Myocyte (in vitro differentiated cells): ENCODE data around the gene ZNHIT2. TPM values are rescaled to one million over a fixed set of nuclear protein-coding genes. Genes with fewer than 3 reads are reported as not detected.
"Not testable (repeated sequence)": the region's sequence is repeated elsewhere in the genome, so short reads cannot be mapped to it uniquely, and the experiment has no call there.

Source experiments
- DNase-seq: peaks from one replicate; pipeline ENCODE4 v3.0.0-alpha.2; 2012; ENCODE audit warnings: low read depth
- total RNA-seq: library from RNA; depleted of rRNA; stranded (reverse); fragments of >200 nt; gene quantifications from 2 replicates; pipeline ENCODE4 v1.2.3, GENCODE V29; 2014

Gene ZNHIT2
- total RNA-seq, 1 donor from 2014 or later = 13.4 TPM

DNA sequence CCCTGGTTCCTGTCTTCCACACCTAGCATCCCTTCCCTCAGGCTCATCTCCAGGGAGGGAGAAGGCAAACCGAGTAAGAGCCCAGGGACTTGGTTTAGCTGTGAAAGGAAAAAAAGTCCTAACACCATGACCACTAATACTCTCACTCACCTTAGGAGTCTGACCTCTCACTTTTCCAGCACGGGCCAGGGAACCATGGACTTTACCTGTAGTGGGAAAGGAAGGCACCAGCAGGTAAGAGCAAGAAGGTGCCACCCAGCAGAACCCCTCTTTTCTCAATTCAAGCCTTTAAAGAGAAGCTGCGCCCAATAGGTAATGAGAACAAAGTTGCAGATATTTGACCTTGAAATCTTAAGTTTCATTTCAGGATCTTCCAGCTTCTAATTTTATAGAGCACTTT is 3.3 kb upstream of the ZNHIT2 start:
- DNase-seq = no peak

DNA sequence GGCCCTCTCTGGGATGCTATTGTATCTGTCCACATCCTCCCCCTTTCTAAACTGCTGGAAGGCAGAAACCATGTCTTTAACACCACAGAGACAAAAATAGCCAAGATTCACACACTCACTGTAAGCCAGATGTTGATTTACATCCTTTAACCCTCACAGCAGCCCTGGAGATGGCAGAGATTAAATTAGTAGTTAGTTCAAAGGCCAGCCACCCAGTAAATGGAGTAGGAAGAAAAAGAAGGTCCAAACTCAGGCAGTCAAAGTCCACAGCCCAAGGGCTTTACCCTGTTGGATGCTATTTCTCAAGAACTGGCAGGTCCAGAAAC is 2.1 kb upstream of the ZNHIT2 start:
- DNase-seq = no peak

DNA sequence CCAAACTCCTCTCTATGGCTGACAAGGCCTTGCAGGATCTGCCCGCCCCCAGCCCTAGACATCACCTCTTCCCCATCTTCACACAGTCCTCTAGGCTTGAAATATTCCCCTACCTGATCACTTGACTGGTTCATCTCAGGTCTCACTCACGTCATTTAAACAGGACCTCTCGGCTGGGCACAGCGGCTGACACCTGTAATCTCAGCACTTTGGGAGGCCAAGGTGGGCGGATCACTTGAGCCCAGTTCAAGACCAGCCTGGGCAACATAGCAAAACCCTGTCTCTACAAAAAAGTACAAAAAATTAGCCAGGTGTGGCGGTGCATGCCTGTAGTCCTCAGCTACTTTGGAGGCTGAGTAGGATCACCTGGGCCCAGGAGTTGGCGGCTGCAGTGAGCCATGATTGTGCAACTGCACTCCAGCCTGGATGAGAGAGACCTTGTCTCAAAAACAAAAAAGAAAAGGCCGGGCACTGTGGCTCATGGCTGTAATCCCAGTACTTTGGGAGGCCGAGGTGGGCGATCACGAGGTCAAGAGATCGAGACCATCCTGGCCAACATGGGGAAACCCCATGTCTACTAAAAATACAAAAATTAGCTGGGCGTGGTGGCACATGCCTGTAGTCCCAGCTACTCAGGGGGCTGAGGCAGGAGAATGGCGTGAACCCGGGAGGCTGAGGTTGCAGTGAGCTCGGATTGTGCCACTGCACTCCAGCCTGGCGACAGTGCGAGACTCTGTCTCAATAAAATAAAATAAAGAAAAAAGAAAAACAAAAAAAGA is 1.6 kb upstream of the ZNHIT2 start:
- DNase-seq = not testable (repeated sequence)

DNA sequence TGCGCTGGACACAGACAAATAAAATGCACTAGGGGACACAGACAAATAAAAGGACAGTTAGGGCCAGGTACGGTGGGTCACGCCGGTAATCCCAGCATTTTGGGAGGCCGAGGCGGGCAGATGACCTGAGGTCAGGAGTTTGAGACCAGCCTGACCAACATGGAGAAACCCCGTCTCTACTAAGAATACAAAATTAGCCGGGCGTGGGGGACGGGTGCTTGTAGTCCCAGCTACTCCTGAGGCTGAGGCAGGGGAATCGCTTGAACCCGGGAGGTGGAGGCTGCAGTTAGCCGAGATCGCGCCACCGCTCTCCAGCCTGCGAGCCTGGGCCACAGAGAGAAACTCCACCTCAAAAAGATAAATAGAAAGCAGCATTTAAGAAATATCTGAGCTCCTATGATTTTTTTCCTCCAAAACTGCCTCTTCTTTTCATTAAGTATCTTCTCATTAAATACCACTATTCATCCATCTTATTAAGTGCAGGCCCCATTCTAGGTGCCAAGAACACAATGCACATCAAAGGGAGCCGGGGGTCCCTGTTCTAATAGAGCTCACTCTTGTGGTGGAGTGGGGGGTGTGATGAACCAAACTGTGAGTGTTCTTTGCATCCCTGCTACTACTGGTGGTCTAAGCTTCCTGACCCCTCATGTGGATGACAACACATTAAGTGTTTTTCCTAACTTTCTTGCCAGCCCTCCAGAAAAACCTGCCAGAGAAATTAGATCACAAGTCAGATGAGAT is 766 bp upstream of the ZNHIT2 start:
- no peak for DNase-seq

DNA sequence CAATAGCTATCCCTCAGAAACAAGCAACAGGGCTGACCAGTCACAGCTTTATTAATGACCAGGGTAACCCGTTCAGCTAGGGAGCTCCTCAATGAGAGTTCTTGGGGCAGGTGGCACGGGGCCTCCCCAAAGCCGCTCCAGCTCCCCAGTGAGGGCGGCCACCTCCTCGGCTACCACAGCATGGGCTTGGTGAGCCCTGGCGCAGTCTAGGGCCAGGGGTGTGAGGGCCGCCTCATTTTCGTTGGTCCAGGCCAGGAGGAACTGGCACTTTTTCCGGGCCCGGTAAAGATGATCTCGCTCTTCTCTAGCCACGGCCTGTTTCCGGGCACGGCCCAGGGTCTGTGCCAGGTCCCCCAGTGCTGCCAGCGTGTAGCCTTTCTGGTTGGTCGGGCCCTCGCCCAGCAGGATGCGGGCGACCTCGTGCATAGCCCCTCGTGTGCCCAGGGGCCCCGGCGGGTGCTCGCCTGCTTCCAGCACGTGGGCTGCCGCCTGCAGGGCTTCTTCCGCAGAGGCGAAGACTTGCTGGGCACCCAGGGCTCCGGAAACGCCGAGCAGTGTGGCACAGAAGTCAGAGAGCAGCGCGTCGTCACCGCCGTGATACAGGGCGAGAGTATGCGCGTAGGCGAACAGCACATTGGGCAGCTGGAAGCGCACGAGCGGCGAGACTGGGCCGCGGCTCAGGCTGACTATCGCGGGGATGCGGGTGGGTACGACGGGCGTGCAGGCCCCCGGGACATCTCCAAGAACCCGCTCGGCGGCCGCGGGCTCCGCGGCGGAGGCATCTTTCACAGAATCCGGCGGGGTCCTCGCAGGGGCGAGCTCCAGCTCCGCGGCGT is 913 bp downstream of the ZNHIT2 start:
- peak; percentile 49 for DNase-seq

DNA sequence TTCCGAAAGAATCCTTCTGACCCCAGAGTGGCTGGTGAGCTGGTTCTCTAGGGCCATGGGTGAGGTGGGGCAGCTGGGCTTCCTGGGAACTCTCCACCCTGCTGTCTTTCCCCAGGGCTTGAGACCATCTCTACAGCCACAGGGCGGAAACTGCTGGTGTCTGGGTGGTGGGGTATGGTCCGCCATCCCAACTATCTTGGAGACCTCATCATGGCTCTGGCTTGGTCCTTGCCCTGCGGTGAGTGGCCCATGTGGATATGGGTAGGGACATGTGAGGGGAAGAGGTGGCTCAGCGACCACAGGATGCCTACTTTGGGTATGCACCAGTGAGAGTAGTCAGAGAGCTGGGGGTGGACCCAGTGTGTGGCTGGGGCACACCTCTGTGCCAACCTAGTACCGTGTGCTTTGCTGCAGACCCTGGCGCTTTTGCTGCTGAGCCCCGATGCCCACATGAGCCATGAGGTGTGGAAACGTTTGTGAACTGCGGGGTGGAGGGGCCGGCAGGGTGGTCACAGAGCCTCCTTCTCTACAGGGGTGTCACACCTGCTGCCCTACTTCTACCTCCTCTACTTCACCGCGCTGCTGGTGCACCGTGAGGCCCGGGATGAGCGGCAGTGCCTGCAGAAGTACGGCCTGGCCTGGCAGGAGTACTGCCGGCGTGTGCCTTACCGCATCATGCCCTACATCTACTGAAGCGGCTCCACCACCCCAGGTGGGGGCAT is 2.0 kb downstream of the ZNHIT2 start:
- no peak for DNase-seq

DNA sequence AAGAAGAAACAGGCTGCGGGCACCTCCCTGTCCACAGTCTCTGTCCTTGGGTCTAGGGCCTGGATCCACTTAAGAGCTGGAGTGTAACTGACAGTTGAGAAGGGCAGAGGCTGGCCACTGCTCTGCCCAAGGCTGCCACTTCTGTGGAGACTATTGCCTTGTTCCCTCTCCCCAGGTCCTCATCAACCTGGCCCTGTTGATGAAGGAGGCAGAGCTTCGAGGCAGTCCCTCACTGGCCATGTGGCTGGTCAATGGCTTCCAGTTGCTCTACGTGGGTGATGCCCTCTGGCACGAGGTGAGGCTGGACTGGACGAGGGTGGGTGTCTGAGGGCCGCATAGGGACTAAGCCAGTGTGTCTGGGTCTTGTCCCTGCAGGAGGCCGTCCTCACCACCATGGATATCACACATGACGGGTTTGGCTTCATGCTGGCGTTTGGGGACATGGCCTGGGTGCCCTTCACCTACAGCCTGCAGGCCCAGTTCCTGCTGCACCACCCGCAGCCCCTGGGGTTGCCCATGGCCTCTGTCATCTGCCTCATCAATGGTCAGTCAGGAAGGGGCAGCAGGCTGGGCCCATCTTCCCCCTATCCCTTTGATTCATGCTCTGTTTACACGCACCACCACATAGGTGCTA is 2.8 kb downstream of the ZNHIT2 start:
- DNase-seq = no peak

DNA sequence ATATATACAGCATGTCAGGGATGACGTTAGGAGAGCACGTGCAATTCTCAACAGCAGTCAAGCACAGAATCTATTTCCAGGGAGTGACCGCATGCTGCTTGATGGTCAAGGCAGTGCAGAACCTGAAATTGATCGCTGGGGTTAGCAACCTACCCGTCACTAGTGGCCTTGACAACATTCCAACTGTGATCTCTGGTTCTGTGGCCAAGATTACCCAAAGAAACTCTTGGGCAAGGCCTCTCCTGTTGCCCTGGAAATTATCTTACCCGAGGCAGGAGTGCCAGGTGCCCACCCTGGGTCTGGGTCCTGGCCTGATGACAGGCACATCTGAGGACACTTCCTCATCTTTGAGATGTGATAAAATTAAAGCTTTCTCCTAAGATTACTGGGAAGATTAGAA is 3.7 kb downstream of the ZNHIT2 start:
- no peak for DNase-seq

DNA sequence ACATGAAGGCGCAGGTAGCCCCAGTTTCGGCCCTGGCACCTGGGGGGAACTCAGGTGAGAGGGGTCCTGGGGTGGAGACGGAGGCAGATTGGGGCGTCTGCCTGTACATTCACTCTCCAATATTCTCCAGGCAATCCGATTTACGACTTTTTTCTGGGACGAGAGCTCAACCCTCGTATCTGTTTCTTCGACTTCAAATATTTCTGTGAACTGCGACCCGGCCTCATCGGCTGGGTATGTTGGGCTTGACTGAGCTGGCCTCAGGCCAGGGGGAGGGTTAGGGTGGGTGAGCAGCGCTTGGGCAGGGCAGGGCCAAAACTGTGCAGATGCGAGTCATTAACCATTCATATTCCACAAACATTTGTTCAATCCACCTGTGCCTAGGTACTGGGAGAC is 4.1 kb downstream of the ZNHIT2 start:
- DNase-seq = no peak

DNA sequence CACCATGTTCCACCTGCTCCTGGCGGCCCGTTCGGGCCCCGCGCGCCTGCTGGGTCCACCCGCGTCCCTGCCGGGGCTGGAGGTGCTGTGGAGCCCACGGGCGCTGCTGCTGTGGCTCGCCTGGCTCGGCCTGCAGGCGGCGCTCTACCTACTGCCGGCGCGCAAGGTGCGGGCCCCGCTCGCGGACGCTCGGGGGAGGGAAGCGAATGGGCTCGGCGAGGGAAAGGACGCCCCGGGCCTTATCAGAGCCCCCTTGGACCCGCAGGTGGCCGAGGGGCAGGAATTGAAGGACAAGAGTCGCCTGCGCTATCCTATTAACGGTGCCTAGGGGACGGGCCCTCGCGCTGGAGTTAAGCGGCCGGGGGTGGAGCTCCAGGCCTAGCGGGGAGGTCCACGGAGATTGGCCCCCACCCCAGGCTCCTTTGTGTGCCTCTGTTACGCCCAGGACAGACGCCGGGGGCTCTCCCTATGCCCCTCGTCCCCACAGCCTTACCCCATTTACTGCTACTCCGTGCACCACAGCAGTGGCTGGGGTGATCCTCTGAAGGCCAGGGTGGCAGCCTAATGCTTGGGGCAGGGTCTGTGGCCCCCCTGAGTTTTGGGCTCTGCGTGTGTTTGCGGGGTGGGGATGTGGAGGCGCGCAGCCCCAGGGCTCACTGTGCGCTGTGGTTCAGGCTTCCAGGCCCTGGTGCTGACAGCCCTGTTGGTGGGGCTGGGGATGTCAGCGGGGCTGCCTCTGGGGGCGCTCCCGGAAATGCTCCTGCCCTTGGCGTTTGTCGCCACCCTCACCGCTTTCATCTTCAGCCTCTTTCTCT is 4.7 kb downstream of the ZNHIT2 start:
- peak; percentile 31 for DNase-seq

DNA sequence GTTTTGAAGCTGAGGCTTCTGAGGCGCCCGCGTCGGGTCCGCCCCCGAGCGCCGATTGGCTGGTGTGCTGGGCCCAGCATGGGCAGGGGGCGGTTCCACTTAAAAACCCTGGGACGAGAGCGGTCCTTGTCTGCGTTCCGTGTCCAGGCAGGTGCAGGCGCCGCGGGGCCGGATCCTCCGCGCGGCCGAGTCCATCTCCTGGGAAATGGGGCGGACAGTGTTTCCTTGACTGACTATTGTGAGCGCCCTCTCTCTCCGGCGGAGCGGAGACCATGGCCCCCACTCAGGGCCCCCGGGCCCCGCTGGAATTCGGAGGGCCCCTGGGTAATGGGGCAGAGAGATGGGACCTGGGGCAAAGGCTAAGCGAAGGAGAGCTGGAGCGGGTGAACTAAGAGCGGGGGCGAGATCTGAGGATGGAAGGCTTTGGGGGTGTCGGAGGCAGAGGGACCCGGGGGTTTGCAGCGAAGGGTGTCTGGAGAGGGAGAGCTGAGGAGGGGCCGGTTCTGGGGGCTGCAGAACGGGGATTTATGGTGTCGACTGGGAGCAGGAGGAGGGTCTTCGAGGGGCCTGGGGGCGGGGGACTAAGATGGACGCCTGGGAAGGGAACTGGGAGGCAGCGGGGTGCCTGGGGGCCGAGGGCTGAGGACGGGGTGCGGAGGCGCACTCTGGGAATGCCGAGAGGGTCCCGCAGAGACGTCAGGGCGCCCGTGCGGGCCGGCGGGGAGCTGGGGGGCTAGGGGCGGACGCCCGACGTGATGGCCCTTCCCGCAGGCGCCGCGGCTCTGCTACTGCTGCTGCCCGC is 5.6 kb downstream of the ZNHIT2 start, which contains the start of gene TM7SF2:
TM7SF2 (plus strand) TSS at position 129 of the 802 bp plus-strand sequence; CDS start at position 273, 144 bp downstream.
- peak; percentile 93 for DNase-seq

DNA sequence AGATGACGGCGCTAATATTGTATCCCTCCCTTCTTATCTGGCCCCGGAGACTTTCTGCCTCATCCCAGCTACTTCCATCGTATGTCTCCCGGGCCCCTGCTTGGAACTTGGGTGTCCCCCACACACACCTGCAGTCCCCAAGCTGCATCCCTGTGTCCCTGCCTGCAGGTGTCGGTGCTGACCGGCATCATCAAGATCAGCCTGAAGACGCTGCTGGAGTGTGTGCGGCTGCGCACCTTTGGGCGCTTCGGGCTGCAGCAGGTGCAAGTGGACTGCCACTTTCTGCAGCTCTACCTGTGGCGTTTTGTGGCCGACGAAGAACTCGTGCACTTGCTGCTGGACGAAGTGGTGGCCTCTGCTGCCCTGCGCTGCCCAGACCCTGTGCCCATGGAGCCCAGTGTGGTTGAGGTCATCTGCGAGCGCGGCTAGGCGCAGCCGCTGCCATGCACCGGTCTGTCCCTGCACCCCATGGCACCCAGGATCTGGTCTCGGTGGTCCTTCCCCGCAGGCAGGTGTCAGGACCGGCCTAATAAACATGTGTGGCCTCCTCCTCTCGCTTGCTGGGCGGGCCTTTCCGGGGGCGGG is 6.2 kb downstream of the ZNHIT2 start:
- DNase-seq = no peak

DNA sequence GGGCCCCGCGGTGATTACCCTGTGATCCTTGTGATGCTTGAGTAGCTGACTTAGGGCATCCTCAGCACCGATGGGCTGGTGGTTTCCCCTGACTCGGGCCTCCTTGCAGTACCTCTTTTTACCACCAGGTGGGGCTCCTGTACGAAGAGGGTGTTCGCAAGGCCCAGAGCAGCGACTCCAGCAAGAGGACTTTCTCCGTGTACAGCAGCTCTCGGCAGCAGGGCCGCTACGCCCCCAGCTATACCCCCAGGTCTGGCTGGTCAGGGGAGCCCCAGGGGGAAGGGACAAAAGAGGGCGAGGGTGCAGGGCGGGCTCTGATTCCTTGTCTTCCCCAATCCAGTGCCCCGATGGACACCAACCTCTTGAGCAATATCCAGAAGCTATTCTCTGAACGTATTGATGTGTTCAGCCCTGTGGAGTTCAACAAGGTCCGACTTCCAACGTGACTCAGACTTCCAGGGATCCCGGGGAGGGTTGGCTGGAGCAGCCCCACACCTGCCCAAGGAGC is 7.1 kb downstream of the ZNHIT2 start:
- DNase-seq = peak; percentile 87

DNA sequence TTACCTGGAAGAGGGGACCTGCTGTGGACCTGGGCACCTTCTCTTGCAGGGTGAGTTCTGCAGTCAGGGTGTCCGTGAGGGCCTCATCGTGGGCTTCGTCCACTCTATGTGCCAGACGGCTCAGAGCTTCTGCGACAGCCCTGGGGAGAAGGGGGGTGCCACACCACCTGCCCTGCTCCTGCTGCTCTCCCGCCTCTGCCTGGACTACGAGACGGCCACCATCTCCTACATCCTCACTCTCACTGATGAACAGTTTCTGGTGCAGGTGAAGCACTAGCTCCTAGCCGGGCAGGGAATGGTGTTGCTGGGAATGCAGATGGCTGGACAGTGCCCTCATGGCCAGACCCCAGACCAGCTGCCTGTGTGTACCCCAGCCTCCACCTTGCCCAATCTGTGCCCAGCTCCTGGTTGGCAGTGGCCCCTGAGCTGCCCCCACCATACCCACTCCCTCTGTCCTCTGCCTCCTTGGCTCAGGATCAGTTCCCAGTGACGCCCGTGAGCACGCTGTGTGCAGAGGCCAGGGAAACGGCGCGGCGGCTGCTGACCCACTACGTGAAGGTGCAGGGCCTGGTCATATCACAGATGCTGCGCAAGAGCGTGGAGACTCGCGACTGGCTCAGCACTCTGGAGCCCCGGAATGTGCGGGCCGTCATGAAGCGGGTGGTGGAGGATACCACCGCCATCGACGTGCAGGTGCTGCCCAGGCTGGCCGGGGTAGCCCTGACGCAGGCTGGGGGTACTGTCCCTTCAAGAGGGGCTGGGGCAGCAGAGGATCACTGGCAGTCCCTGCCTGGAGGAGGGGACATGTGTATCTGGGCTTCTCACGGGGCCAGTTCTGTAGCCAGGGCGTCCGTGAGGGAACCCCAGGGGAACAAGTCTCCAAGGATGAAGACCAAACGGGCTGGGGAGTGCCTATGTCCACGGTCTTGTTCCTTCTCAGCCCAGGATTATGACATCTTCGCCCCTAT is 8.0 kb downstream of the ZNHIT2 start:
- no peak for DNase-seq

DNA sequence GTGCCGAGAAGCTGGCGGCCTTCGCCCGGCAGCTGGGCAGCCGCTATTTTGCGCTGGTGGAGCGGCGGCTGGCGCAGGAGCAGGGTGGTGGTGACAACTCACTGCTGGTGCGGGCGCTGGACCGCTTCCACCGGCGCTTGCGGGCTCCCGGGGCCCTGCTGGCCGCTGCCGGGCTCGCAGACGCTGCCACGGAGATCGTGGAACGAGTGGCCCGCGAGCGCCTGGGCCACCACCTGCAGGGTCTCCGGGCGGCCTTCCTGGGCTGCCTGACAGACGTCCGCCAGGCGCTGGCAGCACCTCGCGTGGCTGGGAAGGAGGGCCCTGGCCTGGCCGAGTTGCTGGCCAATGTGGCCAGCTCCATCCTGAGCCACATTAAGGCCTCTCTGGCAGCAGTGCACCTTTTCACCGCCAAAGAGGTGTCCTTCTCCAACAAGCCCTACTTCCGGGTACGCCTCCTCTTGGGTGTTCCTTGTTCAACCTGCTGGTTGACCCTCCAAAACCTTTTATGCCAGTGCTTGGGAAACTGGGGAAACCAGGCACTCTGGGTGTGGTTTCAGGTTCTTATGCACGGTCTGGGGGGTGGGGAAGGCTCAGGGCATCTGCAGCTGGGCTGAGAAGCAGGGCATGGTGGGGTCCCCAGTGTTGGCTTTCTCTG is 8.9 kb downstream of the ZNHIT2 start:
- DNase-seq = no peak

DNA sequence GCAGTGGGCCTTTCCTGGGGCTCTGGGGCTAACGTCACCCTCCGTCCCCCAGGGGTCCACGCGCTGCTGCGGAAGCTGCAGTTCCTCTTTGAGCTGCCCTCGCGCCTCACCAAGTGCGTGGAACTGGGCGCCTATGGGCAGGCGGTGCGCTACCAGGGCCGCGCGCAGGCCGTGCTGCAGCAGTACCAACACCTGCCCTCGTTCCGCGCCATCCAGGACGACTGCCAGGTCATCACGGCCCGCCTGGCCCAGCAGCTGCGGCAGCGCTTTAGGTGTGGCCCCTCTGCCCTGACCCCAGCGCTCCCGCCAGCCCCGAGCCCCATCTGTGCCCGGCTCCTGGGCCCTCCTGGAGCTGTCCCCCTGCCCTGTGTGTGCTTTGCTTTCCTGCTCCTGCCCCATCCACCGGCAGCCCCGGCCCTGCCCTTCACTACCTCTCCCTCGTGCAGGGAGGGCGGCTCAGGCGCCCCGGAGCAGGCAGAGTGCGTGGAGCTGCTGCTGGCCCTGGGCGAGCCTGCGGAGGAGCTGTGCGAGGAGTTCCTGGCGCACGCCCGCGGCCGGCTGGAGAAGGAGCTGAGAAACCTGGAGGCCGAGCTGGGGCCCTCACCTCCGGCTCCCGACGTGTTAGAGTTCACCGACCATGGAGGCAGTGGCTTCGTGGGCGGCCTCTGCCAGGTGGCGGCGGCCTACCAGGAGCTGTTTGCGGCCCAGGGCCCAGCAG is 9.6 kb downstream of the ZNHIT2 start:
- DNase-seq = no peak
